DOHH2 (cell line): ENCODE measurements around the gene RIPOR2.

Experiments
- EZH2phosphoT487 ChIP-seq: fragments of 200-600 bp; sonication (generic); IDR thresholded peaks from 2 replicates; pipeline ENCODE4 v1.6.1; 2017; ENCODE audit warnings: borderline replicate concordance, mild to moderate bottlenecking, antibody characterized with exemption, low read length, moderate library complexity, mixed read lengths
- TF ChIP-seq, protein P1 (sequence below): fragments of 200-600 bp; sonication (generic); IDR thresholded peaks from one replicate; pipeline ENCODE4 v1.5.1; 2014; ENCODE audit warnings: antibody characterized with exemption, mild to moderate bottlenecking, low read depth, low read length; ENCODE audit not compliant: poor library complexity, severe bottlenecking

DNA sequence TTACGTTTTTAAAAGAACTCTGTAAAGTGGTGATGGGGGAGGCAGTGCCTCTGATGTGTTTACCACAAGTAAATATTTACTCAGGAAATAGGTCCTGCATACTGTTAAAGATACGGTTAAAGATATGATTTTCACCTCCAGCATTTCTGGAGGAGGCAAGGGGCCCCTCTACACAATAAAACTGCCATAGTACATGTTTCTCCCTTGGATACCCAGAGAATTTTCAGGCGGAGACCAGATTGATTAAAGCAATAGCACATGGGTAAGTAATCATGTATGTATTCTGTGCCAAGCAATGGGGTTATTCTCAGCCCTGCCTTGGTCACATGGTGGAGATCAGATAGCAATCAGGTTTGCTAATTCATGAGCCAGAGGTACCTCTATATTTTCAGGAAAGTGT lies 9.6 kb downstream of the RIPOR2 start:
- TF ChIP-seq, protein P1, sequence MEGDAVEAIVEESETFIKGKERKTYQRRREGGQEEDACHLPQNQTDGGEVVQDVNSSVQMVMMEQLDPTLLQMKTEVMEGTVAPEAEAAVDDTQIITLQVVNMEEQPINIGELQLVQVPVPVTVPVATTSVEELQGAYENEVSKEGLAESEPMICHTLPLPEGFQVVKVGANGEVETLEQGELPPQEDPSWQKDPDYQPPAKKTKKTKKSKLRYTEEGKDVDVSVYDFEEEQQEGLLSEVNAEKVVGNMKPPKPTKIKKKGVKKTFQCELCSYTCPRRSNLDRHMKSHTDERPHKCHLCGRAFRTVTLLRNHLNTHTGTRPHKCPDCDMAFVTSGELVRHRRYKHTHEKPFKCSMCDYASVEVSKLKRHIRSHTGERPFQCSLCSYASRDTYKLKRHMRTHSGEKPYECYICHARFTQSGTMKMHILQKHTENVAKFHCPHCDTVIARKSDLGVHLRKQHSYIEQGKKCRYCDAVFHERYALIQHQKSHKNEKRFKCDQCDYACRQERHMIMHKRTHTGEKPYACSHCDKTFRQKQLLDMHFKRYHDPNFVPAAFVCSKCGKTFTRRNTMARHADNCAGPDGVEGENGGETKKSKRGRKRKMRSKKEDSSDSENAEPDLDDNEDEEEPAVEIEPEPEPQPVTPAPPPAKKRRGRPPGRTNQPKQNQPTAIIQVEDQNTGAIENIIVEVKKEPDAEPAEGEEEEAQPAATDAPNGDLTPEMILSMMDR: no peak
- no peak for TF ChIP-seq EZH2phosphoT487
